GM23248 (cell line): ENCODE measurements around the gene ROR1. TPM values are rescaled to one million over a fixed set of nuclear protein-coding genes. Genes with fewer than 3 reads are reported as not detected.
A peak's percentile ranks its signal among the peaks of the same experiment; 100 is the strongest.

ENCODE experiments used
- DNase-seq: peaks from one replicate; pipeline ENCODE4 v3.0.0-alpha.2; 2015
- H2AFZ ChIP-seq: fragments of 200-600 bp; sonication (generic); 2 replicates; pipeline ENCODE4 v1.6.1; 2016; ENCODE audit warnings: antibody characterized with exemption
- H3F3A ChIP-seq: fragments of 200-600 bp; sonication (generic); 2 replicates; pipeline ENCODE4 v1.6.1; 2016; ENCODE audit warnings: mild to moderate bottlenecking, antibody characterized with exemption, mixed run types; ENCODE audit not compliant: insufficient read depth
- H3K27ac ChIP-seq: fragments of 200-600 bp; sonication (generic); 2 replicates; pipeline ENCODE4 v1.5.1; 2016; ENCODE audit warnings: mild to moderate bottlenecking
- H3K27me3 ChIP-seq: fragments of 200-600 bp; sonication (generic); replicated peaks from 2 replicates; pipeline ENCODE4 v1.6.1; 2016; ENCODE audit warnings: mild to moderate bottlenecking; ENCODE audit not compliant: insufficient read depth
- H3K36me3 ChIP-seq: fragments of 200-600 bp; sonication (generic); 2 replicates; pipeline ENCODE4 v1.6.1; 2016; ENCODE audit warnings: low read depth, mild to moderate bottlenecking
- H3K4me1 ChIP-seq: fragments of 200-600 bp; sonication (generic); 2 replicates; pipeline ENCODE4 v1.6.1; 2016; ENCODE audit warnings: mild to moderate bottlenecking; ENCODE audit not compliant: insufficient read depth
- H3K4me2 ChIP-seq: fragments of 200-600 bp; sonication (generic); one replicate; pipeline ENCODE4 v1.6.1; 2016; ENCODE audit warnings: mild to moderate bottlenecking; ENCODE audit not compliant: unreplicated experiment
- H3K4me3 ChIP-seq: fragments of 200-600 bp; sonication (generic); 2 replicates; pipeline ENCODE4 v1.5.1; 2016; ENCODE audit warnings: mild to moderate bottlenecking
- H3K79me2 ChIP-seq: fragments of 200-600 bp; sonication (generic); 2 replicates; pipeline ENCODE4 v1.6.1; 2016; ENCODE audit warnings: mild to moderate bottlenecking; ENCODE audit not compliant: insufficient read depth
- H3K9ac ChIP-seq: fragments of 200-600 bp; sonication (generic); 2 replicates; pipeline ENCODE4 v1.6.1; 2016; ENCODE audit warnings: mild to moderate bottlenecking
- H3K9me2 ChIP-seq: fragments of 200-600 bp; sonication (generic); 2 replicates; pipeline ENCODE4 v1.6.1; 2016; ENCODE audit warnings: mixed run types, mild to moderate bottlenecking, moderate library complexity; ENCODE audit not compliant: insufficient read depth
- H3K9me3 ChIP-seq: fragments of 200-600 bp; sonication (generic); one replicate; pipeline ENCODE4 v1.6.1; 2017; ENCODE audit warnings: low read depth
- H4K20me1 ChIP-seq: fragments of 200-600 bp; sonication (generic); 2 replicates; pipeline ENCODE4 v1.6.0; 2016; ENCODE audit not compliant: insufficient read depth
- EZH2 ChIP-seq: fragments of 200-600 bp; sonication (generic); IDR thresholded peaks from 2 replicates; pipeline ENCODE4 v1.6.1; 2018; ENCODE audit warnings: antibody characterized with exemption, mild to moderate bottlenecking; ENCODE audit not compliant: insufficient read depth, poor library complexity, severe bottlenecking
- EZH2phosphoT487 ChIP-seq: fragments of 200-600 bp; sonication (generic); IDR thresholded peaks from 2 replicates; pipeline ENCODE4 v1.6.1; 2018; ENCODE audit warnings: antibody characterized with exemption, moderate library complexity, mild to moderate bottlenecking, low read depth; ENCODE audit not compliant: insufficient read depth
- WGBS, 2 experiments: methylation state at CpG; one replicate each; pipeline ENCODE4 v1.1.6; 2015 to 2017; ENCODE audit warnings: low lambda C conversion rate in 2 of 2, low coverage in 1 of 2; ENCODE audit errors: missing lambda C conversion rate in 2 of 2; 5-methylcytosine and 5-hydroxymethylcytosine counted together
- in situ Hi-C: fragments of 300-500 bp; cut with MboI; formaldehyde crosslinking; loops from 2 replicates; pipeline ENCODE4 v1.15.0; 2020
- polyA plus RNA-seq: library from polyadenylated mRNA; unstranded; fragments of >200 nt; fragmentation: Nextera tagmentation; extraction: Ambion mirVana; gene quantifications from 2 replicates; pipeline ENCODE4 v1.2.1, GENCODE V29; 2016
- total RNA-seq: library from RNA; depleted of rRNA; stranded (reverse); fragments of >200 nt; shearing (Covaris generic); gene quantifications from 2 replicates; pipeline ENCODE4 v1.2.3, GENCODE V29; 2014

ROR1 gene
- total and polyA plus RNA-seq, 2 experiments from 2014 or later, result 12.0 to 13.3 TPM

- 13 to 19% methylated on average over 11 of the region's 11 CpGs for WGBS, 2 experiments
- H2AFZ ChIP-seq, result peak overlapping the region; percentile 47
Observed at GRCh38 chr1:63946866-63947491, 173.2 kb downstream of the ROR1 start.

GRCh38 chr1:63947904-63948303 is 174.1 kb downstream of the ROR1 start:
- no peak overlapping the region for H3K4me2 ChIP-seq
- peaks cover 11% of the 10 kb centered on the region for H3F3A ChIP-seq
- DNase-seq, result no peak
- no peaks in the 10 kb centered on the region for H3K79me2 ChIP-seq
- no peak overlapping the region for H3K9ac ChIP-seq
- peaks cover 35% of the 10 kb centered on the region for H3K4me1 ChIP-seq
- TF ChIP-seq EZH2phosphoT487 (no peak), EZH2 (no peak)
- H3K36me3 ChIP-seq, result no peaks in the 10 kb centered on the region
- no peaks in the 10 kb centered on the region for H3K9me2 ChIP-seq
- 95 to 97% methylated on average over 3 of the region's 3 CpGs for WGBS, 2 experiments
- no peak overlapping the region for H3K27ac ChIP-seq
- H3K9me3 ChIP-seq, result no peaks in the 10 kb centered on the region
- no peak overlapping the region for H3K4me3 ChIP-seq
- H2AFZ ChIP-seq, result no peak overlapping the region
- no peaks in the 10 kb centered on the region for H4K20me1 ChIP-seq
- no peaks in the 10 kb centered on the region for H3K27me3 ChIP-seq
- in situ Hi-C loops, result no loop called here

More at GRCh38 chr1:63946866-63947491, 173.2 kb downstream of the ROR1 start:
- peaks cover 11% of the 10 kb centered on the region for H3F3A ChIP-seq
- H3K9me3 ChIP-seq, result no peaks in the 10 kb centered on the region
- H3K9ac ChIP-seq, result no peak overlapping the region
- peak overlapping the region; percentile 33 for H3K27ac ChIP-seq
- H3K4me3 ChIP-seq, result 0 out of 2 replicates have a peak overlapping the region, but pooled peaks have one; percentile 7
- no peaks in the 10 kb centered on the region for H3K79me2 ChIP-seq
- in situ Hi-C loops, result no loop called here
- DNase-seq, result peak; percentile 73
- H3K4me2 ChIP-seq, result peak overlapping the region; percentile 24
- peaks cover 35% of the 10 kb centered on the region for H3K4me1 ChIP-seq
- no peaks in the 10 kb centered on the region for H3K27me3 ChIP-seq
- TF ChIP-seq EZH2, result no peak
- no peak for TF ChIP-seq EZH2phosphoT487
- H4K20me1 ChIP-seq, result no peaks in the 10 kb centered on the region
- no peaks in the 10 kb centered on the region for H3K9me2 ChIP-seq
- H3K36me3 ChIP-seq, result no peaks in the 10 kb centered on the region

GRCh38 chr1:63950023-63950422 is 176.2 kb downstream of the ROR1 start:
- no peaks in the 10 kb centered on the region for H3K36me3 ChIP-seq
- H3F3A ChIP-seq, result peaks cover 11% of the 10 kb centered on the region
- no peak overlapping the region for H3K9ac ChIP-seq
- no peak overlapping the region for H3K4me3 ChIP-seq
- no peaks in the 10 kb centered on the region for H4K20me1 ChIP-seq
- H3K4me2 ChIP-seq, result peak overlapping the region; percentile 37
- no peak overlapping the region for H3K27ac ChIP-seq
- peaks cover 35% of the 10 kb centered on the region for H3K4me1 ChIP-seq
- DNase-seq, result peak; percentile 56
- TF ChIP-seq EZH2phosphoT487, result no peak
- TF ChIP-seq EZH2, result no peak
- in situ Hi-C loops, result no loop called here
- H3K9me3 ChIP-seq, result no peaks in the 10 kb centered on the region
- H3K27me3 ChIP-seq, result no peaks in the 10 kb centered on the region
- H2AFZ ChIP-seq, result no peak overlapping the region
- H3K9me2 ChIP-seq, result no peaks in the 10 kb centered on the region
- no peaks in the 10 kb centered on the region for H3K79me2 ChIP-seq
- WGBS, 2 experiments, result 30 to 32% methylated on average over 3 of the region's 3 CpGs

DNA sequence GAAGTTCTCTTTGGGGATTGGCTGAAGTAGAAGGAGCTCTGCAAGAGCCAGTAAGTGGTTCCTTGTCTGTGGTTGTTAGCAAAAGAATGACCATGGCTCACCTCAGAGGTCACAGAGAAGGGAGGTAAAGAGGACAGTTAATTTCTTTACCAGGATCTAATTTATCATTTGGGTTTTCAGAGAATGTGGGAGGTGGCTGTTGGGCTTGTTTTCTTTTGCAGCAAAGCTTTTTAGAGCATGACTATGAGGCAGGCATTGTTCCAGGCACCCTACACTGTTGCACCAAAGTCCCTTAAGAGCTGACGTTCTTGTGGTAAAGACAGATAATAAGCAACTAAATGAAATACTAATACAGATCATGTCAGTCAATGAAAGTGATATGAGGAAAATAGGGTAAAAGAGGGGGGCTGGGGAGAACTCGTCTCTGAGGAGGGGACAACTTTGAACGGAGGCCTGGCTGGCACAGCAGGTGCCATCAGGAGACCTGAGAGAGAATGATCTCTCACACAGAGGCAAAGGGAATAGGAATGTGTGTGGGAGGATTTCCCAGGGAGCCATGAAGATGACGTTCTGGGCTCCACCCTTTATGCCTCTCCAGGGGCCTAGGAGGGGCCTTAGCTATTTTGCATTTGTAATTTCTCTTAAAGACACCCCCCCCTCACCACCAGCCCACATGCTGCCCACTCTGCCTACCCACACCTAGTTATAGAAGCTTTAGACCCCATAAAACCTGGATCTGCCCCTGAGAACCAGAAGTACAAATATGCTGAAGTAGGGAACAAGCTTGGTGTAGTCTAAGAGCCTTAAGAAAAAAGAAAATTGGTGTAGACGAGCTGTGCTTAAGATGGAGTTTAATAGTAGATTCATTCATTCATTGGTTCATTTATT is 177.5 kb downstream of the ROR1 start:
- no peaks in the 10 kb centered on the region for H4K20me1 ChIP-seq
- no peak overlapping the region for H3K4me3 ChIP-seq
- DNase-seq, result peak; percentile 67
- no peaks in the 10 kb centered on the region for H3K79me2 ChIP-seq
- H3K4me1 ChIP-seq, result peaks cover 35% of the 10 kb centered on the region
- H2AFZ ChIP-seq, result no peak overlapping the region
- in situ Hi-C loops, result no loop called here
- H3K9ac ChIP-seq, result no peak overlapping the region
- 51 to 60% methylated on average over 5 of the region's 5 CpGs for WGBS, 2 experiments
- no peaks in the 10 kb centered on the region for H3K9me2 ChIP-seq
- no peak overlapping the region for H3K4me2 ChIP-seq
- H3K27ac ChIP-seq, result peak overlapping the region; percentile 68
- no peaks in the 10 kb centered on the region for H3K9me3 ChIP-seq
- no peak for TF ChIP-seq EZH2phosphoT487
- TF ChIP-seq EZH2, result no peak
- H3K27me3 ChIP-seq, result no peaks in the 10 kb centered on the region
- no peaks in the 10 kb centered on the region for H3K36me3 ChIP-seq
- peaks cover 11% of the 10 kb centered on the region for H3F3A ChIP-seq
